Fibroblast of villous mesenchyme (primary cell): ENCODE results near the gene AFM. TPM values are rescaled to one million over a fixed set of nuclear protein-coding genes. Genes with fewer than 3 reads are reported as not detected.

ENCODE experiments used
- DNase-seq: peaks from one replicate; pipeline ENCODE4 v3.0.0-alpha.2; 2010; ENCODE audit warnings: low read depth
- H3K4me3 ChIP-seq: 2 replicates; pipeline ENCODE4 v1.5.1; 2011; ENCODE audit warnings: low read depth, mild to moderate bottlenecking, low read length
- CTCF ChIP-seq: IDR thresholded peaks from 2 replicates; pipeline ENCODE4 v1.5.1; 2012; ENCODE audit warnings: low read depth, mild to moderate bottlenecking, low read length; ENCODE audit not compliant: insufficient read depth
- total RNA-seq: library from RNA; depleted of rRNA; stranded (reverse); fragments of >200 nt; gene quantifications from 2 replicates; pipeline ENCODE4 v1.2.3, GENCODE V29; 2012

The AFM gene
- total RNA-seq, 1 donor = not detected

- DNase-seq = no peak
- no peak overlapping the region for H3K4me3 ChIP-seq
- TF ChIP-seq CTCF = no peak
Measured at GRCh38 chr4:73448448-73449203, 32.9 kb upstream of the AFM start.

DNA sequence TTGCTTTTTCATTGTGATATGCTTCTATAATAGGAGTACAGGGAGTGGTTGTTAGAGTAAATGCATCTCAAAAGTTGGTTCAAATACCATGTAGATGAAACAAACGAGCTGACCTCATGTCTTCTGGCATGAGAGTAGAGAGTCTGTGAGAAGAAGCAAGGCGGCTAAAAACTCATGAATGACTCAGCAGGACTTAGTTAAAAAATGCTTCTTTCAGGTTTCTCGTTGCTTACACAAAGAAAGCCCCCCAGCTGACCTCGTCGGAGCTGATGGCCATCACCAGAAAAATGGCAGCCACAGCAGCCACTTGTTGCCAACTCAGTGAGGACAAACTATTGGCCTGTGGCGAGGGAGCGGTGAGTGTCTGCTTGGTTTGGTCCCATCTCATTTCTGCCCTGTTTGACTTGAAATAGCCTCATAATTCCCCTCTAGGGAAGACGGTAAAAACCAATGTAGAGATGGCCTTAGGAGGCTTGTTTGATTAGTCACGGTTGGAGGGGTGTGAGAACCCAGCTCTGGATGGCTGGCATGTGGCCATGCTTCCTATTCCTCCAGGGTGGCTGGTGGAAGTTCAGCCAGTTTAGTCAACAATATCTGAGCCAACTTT, 31.0 kb upstream of the AFM start:
- peak; percentile 44 for DNase-seq
- TF ChIP-seq CTCF = no peak
- no peak overlapping the region for H3K4me3 ChIP-seq

- TF ChIP-seq CTCF = no peak
- DNase-seq = peak; percentile 9
- no peak overlapping the region for H3K4me3 ChIP-seq
Measured at GRCh38 chr4:73451404-73451803, 30.1 kb upstream of the AFM start.

GRCh38 chr4:73451981-73452747, 29.4 kb upstream of the AFM start:
- no peak overlapping the region for H3K4me3 ChIP-seq
- no peak for DNase-seq
- TF ChIP-seq CTCF = no peak

- DNase-seq = no peak
- H3K4me3 ChIP-seq = no peak overlapping the region
- no peak for TF ChIP-seq CTCF
Measured at GRCh38 chr4:73452953-73453700, 28.4 kb upstream of the AFM start.

GRCh38 chr4:73453701-73454005, 27.9 kb upstream of the AFM start:
- TF ChIP-seq CTCF = no peak
- H3K4me3 ChIP-seq = no peak overlapping the region
- peak; percentile 12 for DNase-seq
